ENCODE measurements around the gene TOR1AIP2. TPM values are rescaled to one million over a fixed set of nuclear protein-coding genes. Genes with fewer than 3 reads are reported as not detected.

Gene TOR1AIP2
- total RNA-seq, 2 donors from 2014 or later: 63.3 to 72.9 TPM

GRCh38 chr1:179798213-179798863 lies 79.3 kb downstream of the TOR1AIP2 start:
- H3K36me3 Mint-ChIP-seq (ENCODE audit: low read depth): no peaks in the 10 kb centered on the region
- no peaks in the 10 kb centered on the region for H3K9me3 Mint-ChIP-seq
- H3K4me3 Mint-ChIP-seq: no peak overlapping the region
- H3K27me3 Mint-ChIP-seq: peaks cover 4% of the 10 kb centered on the region
- no peaks in the 10 kb centered on the region for H3K4me1 Mint-ChIP-seq
- H3K27ac Mint-ChIP-seq: no peak overlapping the region
- ATAC-seq (replicated peaks): no peak

- H3K4me3 Mint-ChIP-seq: no peak overlapping the region
- H3K36me3 Mint-ChIP-seq (ENCODE audit: low read depth): no peaks in the 10 kb centered on the region
- peaks cover 4% of the 10 kb centered on the region for H3K27me3 Mint-ChIP-seq
- H3K9me3 Mint-ChIP-seq: no peaks in the 10 kb centered on the region
- no peak overlapping the region for H3K27ac Mint-ChIP-seq
- no peaks in the 10 kb centered on the region for H3K4me1 Mint-ChIP-seq
- no peak for ATAC-seq (replicated peaks)
Observed at GRCh38 chr1:179794669-179795068, 82.9 kb downstream of the TOR1AIP2 start.

DNA sequence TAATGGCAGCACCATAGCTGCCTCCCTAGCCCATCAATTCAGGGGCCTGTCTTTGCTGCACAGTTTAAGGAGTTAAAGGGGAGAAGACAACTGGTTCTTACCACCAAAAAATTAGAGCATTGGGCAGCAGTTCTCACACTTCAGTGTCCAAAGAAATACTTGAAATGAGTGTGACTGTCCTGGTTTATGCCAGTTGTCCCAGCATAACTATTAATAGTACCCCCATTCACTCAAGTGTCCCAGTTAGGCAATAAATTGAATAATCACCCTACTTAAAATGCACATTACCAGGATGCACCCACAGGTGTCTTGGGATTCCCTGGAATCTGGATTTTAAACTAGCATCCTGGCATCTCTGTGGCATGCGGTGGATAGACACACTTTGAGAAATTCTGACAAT lies 83.5 kb downstream of the TOR1AIP2 start:
- ATAC-seq (replicated peaks): no peak

DNA sequence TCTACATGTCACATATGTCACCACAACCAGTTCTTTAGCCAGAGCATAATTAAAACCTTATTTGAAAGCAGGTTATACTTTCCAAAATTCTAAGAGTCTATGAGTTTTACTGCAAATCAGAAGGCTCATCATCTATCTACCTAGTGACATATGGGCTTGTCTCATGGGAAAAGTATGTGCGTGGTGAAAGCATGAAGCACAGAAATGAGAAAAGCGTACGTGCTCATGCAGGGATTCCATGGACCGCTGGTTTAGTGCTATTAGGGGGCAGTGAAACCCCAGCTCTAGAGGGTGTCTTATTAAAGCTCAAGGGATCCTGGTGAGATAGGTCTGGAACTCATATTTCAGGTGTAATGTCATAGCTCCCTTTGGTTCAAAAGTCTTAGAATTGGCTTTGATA lies 84.3 kb downstream of the TOR1AIP2 start:
- no peaks in the 10 kb centered on the region for H3K9me3 Mint-ChIP-seq
- no peak overlapping the region for H3K27ac Mint-ChIP-seq
- no peak overlapping the region for H3K4me3 Mint-ChIP-seq
- peaks cover 4% of the 10 kb centered on the region for H3K27me3 Mint-ChIP-seq
- ATAC-seq (replicated peaks): no peak
- no peaks in the 10 kb centered on the region for H3K4me1 Mint-ChIP-seq
- H3K36me3 Mint-ChIP-seq (ENCODE audit: low read depth): no peaks in the 10 kb centered on the region

More for the DNA sequence above, 83.5 kb downstream of the TOR1AIP2 start:
- H3K4me3 Mint-ChIP-seq: no peak overlapping the region
- no peaks in the 10 kb centered on the region for H3K9me3 Mint-ChIP-seq
- no peaks in the 10 kb centered on the region for H3K36me3 Mint-ChIP-seq (ENCODE audit: low read depth)
- no peaks in the 10 kb centered on the region for H3K4me1 Mint-ChIP-seq
- peaks cover 4% of the 10 kb centered on the region for H3K27me3 Mint-ChIP-seq
- no peak overlapping the region for H3K27ac Mint-ChIP-seq

Other genes starting within 250 kb of the TOR1AIP2 start
- gene FAM163A, start 134.5 kb downstream of the TOR1AIP2 start, total RNA-seq: not detected
- 10 to 100 TPM; 61.8 to 62.0 TPM for gene TOR1AIP1, start 4.5 kb upstream of the TOR1AIP2 start, total RNA-seq
- 10 to 100 TPM; 52.6 to 61.6 TPM for gene CEP350, start 77.0 kb upstream of the TOR1AIP2 start, total RNA-seq